Globus pallidus (tissue), 1 donor: Measurements from ENCODE around the gene WEE2.
"Not testable (repeated sequence)": the region's sequence is repeated elsewhere in the genome, so short reads cannot be mapped to it uniquely, and the experiment has no call there.

ENCODE experiments used
- DNase-seq: peaks from one replicate; pipeline ENCODE4 v3.0.0-alpha.2; 2015; ENCODE audit warnings: low spot score

The WEE2 gene

DNA sequence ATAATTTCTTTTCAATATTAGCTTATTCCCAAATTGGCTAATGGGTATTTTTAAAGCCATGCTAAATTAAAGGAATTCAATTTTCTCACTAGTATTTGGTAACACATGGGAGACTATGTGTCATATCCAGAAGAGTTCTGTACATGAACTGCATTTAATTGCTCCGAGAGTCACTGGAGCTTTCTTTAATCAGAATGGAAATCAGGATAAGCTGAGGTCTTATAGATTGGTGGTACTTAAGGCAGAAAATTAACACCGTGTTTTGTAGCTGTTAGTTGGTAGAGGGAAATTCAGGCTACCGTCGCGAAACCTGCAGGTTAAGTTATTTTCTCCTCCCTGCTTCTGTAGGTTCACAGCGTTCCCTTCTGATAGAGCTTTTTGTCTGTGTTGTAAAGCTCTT lies at the start of gene WEE2:
Gene WEE2, plus strand, starts transcription at position 3 of the 400 bp plus-strand sequence. CDS start 406 bp downstream, outside the sequence.
- no peak for DNase-seq

- no peak for DNase-seq
These were observed 48.7 kb upstream of the WEE2 start for GRCh38 chr7:141659501-141659900.

- peak; percentile 70 for DNase-seq
These were observed 47.9 kb upstream of the WEE2 start for GRCh38 chr7:141660259-141660658.

GRCh38 chr7:141663081-141663849 lies 44.9 kb upstream of the WEE2 start:
- DNase-seq = no peak

DNA sequence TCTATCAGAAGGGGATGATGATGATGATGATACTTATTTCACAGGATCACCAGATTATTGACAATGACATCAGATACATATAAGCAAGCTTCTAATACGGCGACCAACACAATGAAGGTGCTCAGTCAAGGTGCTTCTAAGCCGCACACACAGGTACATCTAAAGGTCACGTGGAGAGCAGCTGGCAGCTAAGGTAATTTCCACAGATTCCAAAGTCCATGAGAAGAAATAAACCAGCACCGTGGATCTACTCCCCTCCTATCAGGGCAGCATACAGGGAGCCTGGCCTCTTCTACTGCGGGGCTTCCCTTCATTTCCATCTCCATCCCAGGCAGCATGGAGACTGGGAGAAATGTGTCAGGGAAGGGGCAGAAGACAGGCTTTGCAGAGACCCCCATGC lies 43.7 kb upstream of the WEE2 start:
- no peak for DNase-seq

DNA sequence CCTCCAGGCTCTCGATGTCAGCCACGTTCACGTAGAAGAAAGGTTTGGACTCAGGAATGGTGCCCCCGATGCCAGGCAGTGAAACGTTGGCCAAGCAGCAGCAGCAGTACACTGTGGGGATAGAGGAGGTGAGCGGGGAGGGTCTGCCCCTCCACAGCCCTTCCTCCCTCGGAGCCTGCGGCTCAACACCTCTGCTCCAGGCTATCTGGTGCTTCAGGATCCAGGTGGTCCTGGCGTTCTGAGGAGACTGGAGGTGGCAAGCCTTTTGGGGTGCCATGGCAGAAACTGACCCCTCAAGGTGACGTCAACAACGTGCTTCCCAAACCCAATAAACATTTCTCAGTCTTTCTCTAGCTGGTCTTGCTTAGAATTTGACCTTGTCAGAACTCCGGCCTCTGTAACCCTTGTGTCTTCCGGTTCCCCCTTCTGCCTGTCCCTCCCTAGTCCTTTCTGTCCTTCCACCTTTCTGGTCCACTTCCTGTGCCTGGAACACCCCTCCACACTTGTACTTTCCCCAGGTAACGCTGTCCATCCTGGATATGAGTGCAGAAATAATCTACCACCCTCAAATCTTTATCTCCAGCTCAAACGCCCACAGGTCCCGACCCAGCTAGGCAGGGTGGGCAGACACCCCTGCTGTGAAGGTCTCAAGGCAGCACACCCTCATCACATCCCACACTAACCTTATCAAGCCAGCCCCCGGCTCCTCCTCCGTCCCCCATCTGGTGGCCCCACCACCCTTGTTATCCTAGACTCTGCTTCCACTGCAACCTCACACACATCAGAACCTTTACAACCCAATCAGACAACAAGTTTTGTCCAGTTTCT lies 42.7 kb upstream of the WEE2 start:
- DNase-seq = no peak

DNA sequence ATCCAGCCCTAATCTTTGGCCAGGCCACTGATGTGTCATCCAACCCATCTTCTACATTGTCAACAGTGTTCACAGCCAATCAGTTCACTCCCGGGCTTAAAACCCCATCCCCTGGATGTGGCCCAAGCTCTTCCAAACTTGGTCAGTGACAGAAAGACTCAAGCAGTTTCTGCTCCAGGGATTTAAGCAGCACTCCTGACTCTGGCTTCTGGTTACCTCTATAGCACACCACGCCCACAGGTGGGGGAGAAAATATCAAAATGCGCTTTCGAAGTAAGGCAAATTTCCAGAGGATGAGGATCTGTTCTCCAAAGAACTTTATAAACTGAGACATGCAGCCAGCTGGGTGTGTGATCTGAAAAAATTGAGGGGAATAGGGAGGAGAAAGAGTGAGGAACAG lies 42.1 kb upstream of the WEE2 start:
- no peak for DNase-seq

- DNase-seq = no peak
These were observed 39.3 kb upstream of the WEE2 start for GRCh38 chr7:141668853-141669252.

DNA sequence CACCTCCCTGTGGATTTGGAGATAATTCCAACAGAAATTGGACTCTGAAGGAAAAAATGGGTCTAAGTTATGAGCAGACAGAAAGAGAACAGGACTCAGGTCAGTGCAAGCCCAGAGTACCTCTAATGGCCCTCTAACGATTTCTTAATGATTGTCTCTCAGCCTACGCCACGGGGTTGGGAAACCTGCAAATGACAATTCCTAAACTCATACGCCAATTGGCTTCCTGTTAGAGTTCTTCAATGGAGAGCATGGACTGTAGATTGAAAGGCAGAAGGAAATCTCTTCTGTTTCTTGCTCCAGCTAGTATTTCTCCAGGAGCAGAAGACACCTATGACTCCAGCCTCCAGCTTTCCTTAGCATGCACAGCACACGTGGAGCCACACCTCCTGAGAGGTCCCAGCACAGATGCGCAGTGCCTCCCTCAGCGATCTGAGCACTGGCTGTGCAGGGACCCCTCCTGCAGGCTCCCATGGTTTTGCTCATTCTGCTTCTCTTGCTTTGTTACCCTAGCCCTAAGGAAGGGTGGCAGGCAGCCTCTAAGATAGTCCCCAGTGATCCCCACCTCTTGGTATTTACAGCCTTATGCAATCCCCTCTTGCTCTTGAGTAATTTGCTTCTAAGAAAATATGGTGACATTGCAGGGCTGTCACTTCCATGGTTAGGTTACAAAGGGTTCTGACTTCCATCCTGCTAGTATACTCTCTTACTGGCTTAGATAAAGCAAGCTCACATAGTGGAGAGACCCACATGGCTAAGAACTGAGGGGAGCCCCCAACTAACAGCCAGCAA lies 36.3 kb upstream of the WEE2 start:
- no peak for DNase-seq

DNA sequence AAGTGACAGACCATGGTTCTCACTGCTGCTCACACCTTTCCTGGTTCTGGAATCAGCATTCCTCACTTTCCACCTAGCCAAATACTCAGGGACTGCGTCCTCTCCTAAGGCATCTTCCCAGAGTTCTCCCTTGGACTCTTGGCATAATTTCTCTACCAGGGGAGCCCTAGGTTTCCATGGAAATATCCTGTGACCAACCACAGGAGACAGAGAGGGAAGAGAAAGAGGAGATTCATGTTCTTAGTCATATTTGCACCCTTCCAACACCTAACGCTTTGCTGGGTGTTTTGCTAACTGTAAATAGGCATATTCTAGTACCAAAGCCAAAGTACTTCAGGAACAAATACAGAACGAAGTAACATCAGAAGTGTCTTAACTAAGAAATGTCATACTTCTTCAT lies 34.8 kb upstream of the WEE2 start:
- no peak for DNase-seq

GRCh38 chr7:141674171-141674671 lies 33.9 kb upstream of the WEE2 start:
- no peak for DNase-seq

DNA sequence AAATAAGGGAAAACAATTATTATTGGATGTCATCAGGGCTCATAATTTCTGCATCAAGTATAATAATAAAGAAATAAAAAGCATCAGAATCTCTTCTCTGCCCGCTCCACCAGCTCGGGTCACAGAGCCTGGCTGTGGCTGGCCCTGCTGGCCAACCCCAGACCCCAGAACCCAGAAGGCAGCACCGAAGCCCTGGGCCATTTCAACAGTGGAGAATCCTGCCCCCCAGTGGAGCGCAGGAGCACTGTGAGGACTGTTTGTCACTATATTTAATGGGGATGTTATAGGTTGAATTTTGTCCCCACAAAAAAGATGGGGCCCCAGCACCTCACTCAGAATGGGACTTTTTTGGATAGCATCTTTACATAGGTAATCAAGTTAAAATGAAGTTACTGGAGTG lies 33.5 kb upstream of the WEE2 start:
- no peak for DNase-seq

- no peak for DNase-seq
These were observed 32.5 kb upstream of the WEE2 start for GRCh38 chr7:141675436-141676215.

DNA sequence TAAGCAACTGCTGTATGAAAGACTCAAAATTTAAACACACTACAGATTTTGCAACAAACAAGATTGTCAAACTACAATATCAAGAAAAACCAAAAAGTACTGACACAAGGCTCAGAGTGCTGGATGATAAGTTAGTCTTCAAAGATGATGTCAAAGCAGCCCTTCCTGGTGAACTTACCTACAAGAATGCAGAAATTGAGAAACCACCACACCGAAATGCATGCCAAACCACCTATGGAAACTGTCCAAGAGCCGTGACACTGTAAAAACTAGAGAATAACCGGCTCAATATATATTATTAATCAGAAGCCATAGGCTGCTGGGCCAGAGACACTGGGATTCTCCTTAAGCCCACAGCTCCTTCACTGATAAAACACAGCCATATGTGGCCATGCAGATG lies 31.5 kb upstream of the WEE2 start:
- DNase-seq = no peak

GRCh38 chr7:141679014-141679413 lies 29.1 kb upstream of the WEE2 start:
- DNase-seq = no peak

GRCh38 chr7:141685285-141686023 lies 22.7 kb upstream of the WEE2 start:
- DNase-seq = peak; percentile 82

- no peak for DNase-seq
These were observed 22.1 kb upstream of the WEE2 start for GRCh38 chr7:141686074-141686473.

DNA sequence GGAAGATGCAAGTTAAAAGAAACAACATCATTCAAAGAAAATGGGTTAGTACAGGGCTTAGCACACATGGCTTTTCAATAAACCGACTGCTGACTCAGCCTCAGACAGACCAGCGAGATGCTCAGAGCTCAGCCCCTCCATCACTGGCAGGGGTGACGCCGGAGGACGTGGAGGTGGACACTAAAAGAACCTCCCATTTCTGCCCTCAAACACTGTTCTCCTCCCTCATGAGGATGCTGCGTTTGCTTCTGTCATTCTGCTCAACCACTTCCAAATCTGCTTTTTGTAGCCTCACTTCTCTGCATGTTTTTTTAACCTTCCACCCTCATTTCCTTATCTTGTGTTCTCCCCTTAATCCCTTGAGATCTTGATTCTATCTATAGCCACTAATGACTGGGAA lies 21.5 kb upstream of the WEE2 start:
- DNase-seq = no peak

DNA sequence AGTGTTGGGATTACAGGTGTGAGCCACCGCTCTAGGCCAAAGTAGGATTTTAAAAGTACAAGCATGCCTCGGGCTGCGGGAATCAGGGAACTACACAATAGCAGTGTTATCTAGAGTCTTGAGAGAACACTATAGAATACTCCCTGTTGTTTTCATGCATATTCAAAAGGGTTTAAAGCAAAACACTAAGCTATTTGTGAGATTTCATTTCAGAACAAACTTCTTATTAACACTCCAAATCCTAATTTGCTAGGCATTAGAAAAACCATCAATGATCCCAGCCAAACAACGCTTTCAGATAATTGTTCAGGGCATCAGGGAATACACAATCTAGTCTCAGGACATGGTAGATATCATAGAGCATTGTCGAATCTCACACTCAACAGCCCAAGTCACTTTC lies 20.1 kb upstream of the WEE2 start:
- DNase-seq = peak; percentile 72

GRCh38 chr7:141689072-141689825 lies 18.9 kb upstream of the WEE2 start:
- not testable (repeated sequence) for DNase-seq
